SKM-1 treated with dmso at 0.1 percent for 144 hours (cell line): ENCODE measurements around the gene TENM4.
"Not testable (repeated sequence)": the region's sequence is repeated elsewhere in the genome, so short reads cannot be mapped to it uniquely, and the experiment has no call there.

Experiments used
- DNase-seq: peaks from one replicate; lab custom pipeline; 2025; ENCODE audit not compliant: unreplicated experiment; lab: John Stamatoyannopoulos, UW

TENM4 gene

GRCh38 chr11:78633516-78634310 is 807.1 kb downstream of the TENM4 start:
- DNase-seq: no peak

DNA sequence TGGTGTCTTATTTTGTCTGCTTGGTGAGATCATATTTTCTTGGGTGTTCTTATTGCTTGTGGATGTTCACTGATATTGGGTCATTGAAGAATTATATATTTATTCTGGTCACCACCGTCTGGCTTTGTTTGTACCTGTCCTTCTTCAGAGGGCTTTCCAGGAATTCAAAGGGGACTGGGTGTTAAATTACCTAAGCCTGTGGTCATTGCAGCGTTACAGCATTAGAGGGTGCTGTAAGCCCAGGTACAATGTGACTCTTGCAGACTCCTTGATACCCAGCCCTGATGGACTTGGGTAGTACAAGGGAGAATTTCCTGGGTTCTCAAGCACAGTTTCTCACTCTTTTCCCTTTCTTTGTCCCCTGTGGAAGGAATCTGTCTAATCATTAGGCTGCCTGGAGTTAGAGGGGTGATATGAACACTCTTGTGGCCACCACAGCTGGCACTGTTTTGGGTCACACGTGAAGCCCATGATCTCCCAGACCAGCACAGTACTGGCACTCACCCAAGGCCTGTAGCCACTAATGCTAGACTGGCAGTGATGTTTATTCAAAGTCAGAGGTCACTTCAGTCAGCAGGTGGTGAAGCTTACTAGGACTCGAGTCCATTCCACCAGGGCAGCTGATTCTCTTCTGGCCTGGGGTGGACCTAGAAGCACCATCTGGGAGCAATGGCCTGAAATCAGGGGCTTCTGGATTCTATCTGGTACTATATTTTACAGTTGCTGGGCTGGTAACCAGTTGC is 810.1 kb downstream of the TENM4 start:
- no peak for DNase-seq

- DNase-seq: no peak
These were observed 810.7 kb downstream of the TENM4 start for GRCh38 chr11:78630155-78630554.

- no peak for DNase-seq
These were observed 818.2 kb downstream of the TENM4 start for GRCh38 chr11:78622666-78623065.

- DNase-seq: no peak
These were observed 820.7 kb downstream of the TENM4 start for GRCh38 chr11:78620159-78620558.

- DNase-seq: no peak
These were observed 825.1 kb downstream of the TENM4 start for GRCh38 chr11:78615724-78616123.

DNA sequence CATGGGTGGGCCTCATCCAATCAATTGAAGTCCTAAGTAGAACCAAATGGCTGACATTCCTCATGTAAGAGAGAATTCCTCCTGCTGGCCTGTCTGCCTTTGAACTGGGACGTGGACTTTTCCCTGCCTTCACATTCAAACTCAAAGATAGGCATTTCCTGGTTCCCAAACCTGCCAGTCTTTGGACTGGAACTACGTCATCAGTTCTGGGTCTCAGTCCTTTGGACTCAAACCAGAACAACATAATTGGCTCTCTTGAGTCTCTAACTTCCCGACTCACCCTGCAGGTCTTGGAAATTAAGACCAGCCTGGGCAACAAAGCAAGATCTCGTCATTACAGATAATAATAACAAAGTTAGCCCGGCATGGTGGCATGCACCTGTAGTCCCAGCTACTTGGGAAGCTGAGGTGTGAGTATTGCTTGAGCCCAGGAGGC is 827.4 kb downstream of the TENM4 start:
- no peak for DNase-seq

- no peak for DNase-seq
These were observed 828.0 kb downstream of the TENM4 start for GRCh38 chr11:78612721-78613377.

DNA sequence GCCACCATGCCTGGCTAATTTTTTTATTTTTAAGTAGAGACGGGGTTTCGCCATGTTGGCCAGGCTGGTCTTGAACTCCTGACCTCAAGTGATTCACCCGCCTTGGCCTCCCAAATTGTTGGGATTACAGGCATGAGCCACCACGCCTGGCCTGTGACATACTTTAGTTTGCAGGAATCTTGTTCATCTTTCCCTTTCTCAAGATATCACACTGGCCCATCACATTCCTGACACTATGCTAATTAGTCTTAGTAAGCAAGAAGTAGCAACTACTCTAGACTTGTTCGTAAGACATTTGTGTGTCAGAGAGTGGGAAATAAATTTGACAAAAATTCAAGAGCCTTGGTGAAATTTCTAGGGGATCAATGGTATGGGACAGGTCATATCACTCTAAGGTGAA is 831.5 kb downstream of the TENM4 start:
- not testable (repeated sequence) for DNase-seq

GRCh38 chr11:78607696-78608095 is 833.1 kb downstream of the TENM4 start:
- no peak for DNase-seq

DNA sequence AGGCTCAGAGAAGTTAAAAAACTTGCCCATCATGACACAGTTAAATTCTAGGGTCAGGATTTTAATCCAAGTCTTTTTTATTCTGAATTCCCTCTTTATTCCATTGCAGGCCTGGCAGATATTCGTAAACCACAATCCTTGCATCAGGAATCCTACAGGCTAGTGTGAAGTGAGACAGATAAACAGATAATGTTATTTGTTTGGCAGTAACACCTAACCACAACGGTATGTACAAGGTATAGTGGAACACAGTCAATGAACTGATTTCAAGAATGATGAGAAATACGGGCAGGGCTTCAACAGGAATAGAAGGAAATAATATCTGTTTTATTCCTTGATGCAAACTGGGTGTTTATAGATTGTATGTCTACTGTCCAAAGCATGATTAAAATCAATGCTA is 834.2 kb downstream of the TENM4 start:
- DNase-seq: no peak

GRCh38 chr11:78605296-78605695 is 835.5 kb downstream of the TENM4 start:
- no peak for DNase-seq

DNA sequence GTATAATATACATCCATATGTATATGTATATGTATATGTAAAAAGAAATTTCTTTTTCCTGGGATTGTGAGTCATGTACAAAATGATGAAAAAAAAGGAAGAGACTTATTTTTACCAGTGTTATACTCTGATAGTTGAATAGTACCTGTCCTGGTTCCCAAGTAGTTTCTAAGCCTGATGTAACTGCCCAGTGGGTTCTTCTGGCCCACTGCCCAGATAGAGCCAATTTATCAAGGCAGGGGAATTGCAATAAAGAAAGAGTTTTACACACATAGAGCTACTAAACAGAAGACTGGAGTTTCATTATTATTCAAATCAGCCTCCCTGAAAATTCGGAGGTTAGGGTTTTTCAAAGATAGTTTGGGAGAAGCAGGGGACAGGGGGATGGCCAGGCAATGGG is 837.0 kb downstream of the TENM4 start:
- no peak for DNase-seq
